ENCODE data around the gene MBNL2. TPM values are rescaled to one million over a fixed set of nuclear protein-coding genes. Genes with fewer than 3 reads are reported as not detected.
A peak's percentile ranks its signal among the peaks of the same experiment; 100 is the strongest.

The MBNL2 gene
- total and polyA plus RNA-seq, 2 experiments from 2014 or later, result 27.4 to 97.9 TPM

DNA sequence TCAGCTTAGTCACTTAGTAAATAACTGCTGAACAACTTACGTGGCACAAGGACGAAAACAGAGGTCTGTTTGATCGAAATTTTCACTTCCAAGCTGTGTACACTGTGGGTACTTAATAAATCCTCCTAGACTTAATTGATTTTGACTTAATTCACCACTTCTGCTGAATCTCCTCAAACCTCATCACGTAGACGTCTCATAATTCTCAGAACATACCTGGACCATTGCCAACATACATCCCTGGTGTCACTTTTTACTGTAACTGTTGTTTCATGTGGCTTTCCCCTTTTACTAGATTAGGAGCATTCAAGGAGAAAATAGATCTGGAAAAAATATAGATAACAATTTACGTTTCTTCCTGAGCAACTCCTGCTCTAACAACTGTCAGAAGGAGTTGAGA, 105.0 kb downstream of the MBNL2 start:
- Histone ChIP-seq H3K27me3 (no peaks in the 10 kb centered on the region), H4K20me1 (ENCODE audit: insufficient read depth, poor library complexity, severe bottlenecking) (peaks cover 21% of the 10 kb centered on the region), H3K4me2 (no peak overlapping the region), H3K9me2 (replicated peaks; ENCODE audit: insufficient read depth) (no peaks in the 10 kb centered on the region), H3K9me3 (ENCODE audit: low read depth) (no peaks in the 10 kb centered on the region), H3K36me3 (replicated peaks; ENCODE audit: insufficient read depth, low read depth) (no peaks in the 10 kb centered on the region), H3K79me2 (peaks cover 69% of the 10 kb centered on the region), H2AFZ (no peak overlapping the region), H3K4me3 (no peak overlapping the region), H3K27ac (no peak overlapping the region), H3K4me1 (ENCODE audit: insufficient read depth) (no peaks in the 10 kb centered on the region)
- WGBS (ENCODE audit: low lambda C conversion rate, missing lambda C conversion rate), result 78% methylated on average over 6 of the region's 6 CpGs
- no peak for DNase-seq (ENCODE audit: low spot score)
- TF ChIP-seq EZH2phosphoT487 (IDR thresholded peaks at IDR 0.05; ENCODE audit: low read depth, severe bottlenecking, unreplicated experiment) (no peak), EZH2 (IDR thresholded peaks at IDR 0.05; ENCODE audit: borderline replicate concordance) (no peak)
- TF ChIP-seq, protein P1, sequence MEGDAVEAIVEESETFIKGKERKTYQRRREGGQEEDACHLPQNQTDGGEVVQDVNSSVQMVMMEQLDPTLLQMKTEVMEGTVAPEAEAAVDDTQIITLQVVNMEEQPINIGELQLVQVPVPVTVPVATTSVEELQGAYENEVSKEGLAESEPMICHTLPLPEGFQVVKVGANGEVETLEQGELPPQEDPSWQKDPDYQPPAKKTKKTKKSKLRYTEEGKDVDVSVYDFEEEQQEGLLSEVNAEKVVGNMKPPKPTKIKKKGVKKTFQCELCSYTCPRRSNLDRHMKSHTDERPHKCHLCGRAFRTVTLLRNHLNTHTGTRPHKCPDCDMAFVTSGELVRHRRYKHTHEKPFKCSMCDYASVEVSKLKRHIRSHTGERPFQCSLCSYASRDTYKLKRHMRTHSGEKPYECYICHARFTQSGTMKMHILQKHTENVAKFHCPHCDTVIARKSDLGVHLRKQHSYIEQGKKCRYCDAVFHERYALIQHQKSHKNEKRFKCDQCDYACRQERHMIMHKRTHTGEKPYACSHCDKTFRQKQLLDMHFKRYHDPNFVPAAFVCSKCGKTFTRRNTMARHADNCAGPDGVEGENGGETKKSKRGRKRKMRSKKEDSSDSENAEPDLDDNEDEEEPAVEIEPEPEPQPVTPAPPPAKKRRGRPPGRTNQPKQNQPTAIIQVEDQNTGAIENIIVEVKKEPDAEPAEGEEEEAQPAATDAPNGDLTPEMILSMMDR (IDR thresholded peaks at IDR 0.05; ENCODE audit: poor library complexity), result no peak

GRCh38 chr13:97327506-97328221, 105.5 kb downstream of the MBNL2 start:
- H3K4me1 ChIP-seq (ENCODE audit: insufficient read depth), result no peaks in the 10 kb centered on the region
- TF ChIP-seq EZH2 (IDR thresholded peaks at IDR 0.05; ENCODE audit: borderline replicate concordance) (no peak), EZH2phosphoT487 (IDR thresholded peaks at IDR 0.05; ENCODE audit: low read depth, severe bottlenecking, unreplicated experiment) (no peak)
- TF ChIP-seq, protein P1 (IDR thresholded peaks at IDR 0.05; ENCODE audit: poor library complexity), result no peak
- H3K9me2 ChIP-seq (replicated peaks; ENCODE audit: insufficient read depth), result no peaks in the 10 kb centered on the region
- H4K20me1 ChIP-seq (ENCODE audit: insufficient read depth, poor library complexity, severe bottlenecking), result peaks cover 20% of the 10 kb centered on the region
- H3K27me3 ChIP-seq, result no peaks in the 10 kb centered on the region
- 62% methylated on average over 4 of the region's 4 CpGs for WGBS (ENCODE audit: low lambda C conversion rate, missing lambda C conversion rate)
- H3K9me3 ChIP-seq (ENCODE audit: low read depth), result no peaks in the 10 kb centered on the region
- no peak overlapping the region for H3K4me2 ChIP-seq
- H2AFZ ChIP-seq, result no peak overlapping the region
- no peak overlapping the region for H3K4me3 ChIP-seq
- no peaks in the 10 kb centered on the region for H3K36me3 ChIP-seq (replicated peaks; ENCODE audit: insufficient read depth, low read depth)
- H3K79me2 ChIP-seq, result peaks cover 71% of the 10 kb centered on the region
- DNase-seq (ENCODE audit: low spot score), result no peak
- no peak overlapping the region for H3K27ac ChIP-seq

DNA sequence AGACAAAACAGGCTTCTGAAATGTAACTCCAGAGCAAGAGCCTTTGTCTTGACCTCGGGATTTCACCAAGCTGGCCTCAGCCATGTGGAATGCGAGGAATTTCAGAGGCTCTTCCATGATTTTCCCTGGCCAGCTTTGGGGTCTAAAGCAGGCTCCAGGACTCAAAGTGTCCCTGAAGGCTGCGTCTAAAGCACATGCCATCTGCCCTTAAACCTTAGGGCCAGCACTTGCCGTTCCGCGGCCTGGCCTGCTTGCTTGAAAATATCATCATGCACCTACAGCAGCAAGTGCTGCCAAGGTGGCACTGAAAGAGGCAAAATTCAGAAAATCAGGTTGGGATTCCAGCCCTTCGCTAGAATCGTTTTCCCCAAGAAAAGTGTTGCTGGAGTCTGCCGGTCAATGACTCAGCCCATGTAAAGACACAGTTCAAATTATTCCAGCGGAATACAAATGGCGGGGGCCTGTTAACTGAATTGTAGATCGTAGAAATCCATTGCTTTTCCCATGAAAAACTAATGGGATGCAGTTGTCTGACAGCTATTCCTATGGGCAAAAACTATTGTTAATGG, 106.2 kb downstream of the MBNL2 start:
- WGBS (ENCODE audit: low lambda C conversion rate, missing lambda C conversion rate), result 63% methylated on average over 12 of the region's 12 CpGs
- no peaks in the 10 kb centered on the region for H3K9me2 ChIP-seq (replicated peaks; ENCODE audit: insufficient read depth)
- H3K36me3 ChIP-seq (replicated peaks; ENCODE audit: insufficient read depth, low read depth), result no peaks in the 10 kb centered on the region
- peaks cover 65% of the 10 kb centered on the region for H3K79me2 ChIP-seq
- H3K4me3 ChIP-seq, result no peak overlapping the region
- peak overlapping the region; percentile 14 for H3K4me2 ChIP-seq
- peaks cover 21% of the 10 kb centered on the region for H4K20me1 ChIP-seq (ENCODE audit: insufficient read depth, poor library complexity, severe bottlenecking)
- no peak overlapping the region for H2AFZ ChIP-seq
- TF ChIP-seq EZH2 (IDR thresholded peaks at IDR 0.05; ENCODE audit: borderline replicate concordance), result no peak
- no peak for TF ChIP-seq EZH2phosphoT487 (IDR thresholded peaks at IDR 0.05; ENCODE audit: low read depth, severe bottlenecking, unreplicated experiment)
- TF ChIP-seq, protein P1 (IDR thresholded peaks at IDR 0.05; ENCODE audit: poor library complexity), result no peak
- H3K4me1 ChIP-seq (ENCODE audit: insufficient read depth), result no peaks in the 10 kb centered on the region
- no peaks in the 10 kb centered on the region for H3K9me3 ChIP-seq (ENCODE audit: low read depth)
- DNase-seq (ENCODE audit: low spot score), result no peak
- no peaks in the 10 kb centered on the region for H3K27me3 ChIP-seq
- peak overlapping the region; percentile 15 for H3K27ac ChIP-seq
